ENCODE results near the gene OSBPL7.
A peak's percentile ranks its signal among the peaks of the same experiment; 100 is the strongest.

Gene OSBPL7

DNA sequence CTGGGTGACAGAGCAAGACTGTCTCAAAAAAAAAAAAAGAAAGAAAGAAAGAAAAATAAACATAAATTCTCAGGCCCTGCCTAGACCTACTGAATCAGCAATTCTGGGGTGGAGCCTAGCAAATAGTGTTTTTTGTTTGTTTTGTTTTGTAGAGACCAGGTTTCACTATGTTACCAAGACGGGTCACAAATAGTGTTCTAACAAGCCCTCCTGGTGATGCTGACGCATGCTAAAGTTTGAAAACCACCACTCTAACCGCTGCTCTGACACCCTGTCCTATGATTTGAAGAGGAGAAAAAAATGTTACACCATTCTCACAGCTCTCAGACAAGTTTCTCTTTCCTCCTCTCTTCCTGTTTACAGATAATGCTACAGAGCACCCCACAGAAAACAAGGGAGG is 8.3 kb upstream of the OSBPL7 start:
- Histone ChIP-seq H3K4me3 (ENCODE audit: insufficient read depth, low read depth, low read length, poor library complexity, severe bottlenecking) (peak overlapping the region; percentile 2), H3K4me1 (ENCODE audit: control insufficient read depth, insufficient read depth, low read length, poor library complexity, severe bottlenecking) (peaks cover 21% of the 10 kb centered on the region), H3K27me3 (replicated peaks; ENCODE audit: control insufficient read depth, insufficient read depth, low read length, poor library complexity, severe bottlenecking) (no peaks in the 10 kb centered on the region), H3K9me3 (ENCODE audit: control insufficient read depth, low read length) (no peaks in the 10 kb centered on the region), H3K36me3 (ENCODE audit: control insufficient read depth, insufficient read depth, low read length) (peaks cover 18% of the 10 kb centered on the region), H3K27ac (ENCODE audit: insufficient read depth, low read length, poor library complexity, severe bottlenecking) (peak overlapping the region; percentile 91)
- DNase-seq: peak; percentile 62 to 69 (median 67)

DNA sequence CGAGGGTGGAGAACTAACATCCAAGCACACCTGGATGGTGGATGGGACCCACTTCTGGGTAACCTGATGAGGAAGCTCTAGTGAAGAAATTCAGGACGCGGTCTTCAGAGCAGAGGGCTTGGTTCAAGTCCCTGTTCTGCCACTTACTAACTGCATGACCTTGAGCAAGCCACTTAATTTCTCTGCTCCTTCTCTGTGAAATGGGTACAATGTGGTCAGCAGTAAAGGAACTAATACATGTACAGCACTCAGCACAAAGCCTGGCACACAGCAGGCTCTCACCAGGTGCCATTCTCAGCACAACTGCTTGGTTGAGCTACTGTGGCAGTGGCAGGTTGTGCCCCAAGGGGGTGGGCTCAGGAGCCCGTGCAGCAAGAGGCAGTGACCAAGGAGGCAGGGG is 1.9 kb upstream of the OSBPL7 start:
- no peaks in the 10 kb centered on the region for H3K27me3 ChIP-seq (replicated peaks; ENCODE audit: control insufficient read depth, insufficient read depth, low read length, poor library complexity, severe bottlenecking)
- H3K9me3 ChIP-seq (ENCODE audit: control insufficient read depth, low read length): no peaks in the 10 kb centered on the region
- no peak for DNase-seq
- H3K4me3 ChIP-seq (ENCODE audit: insufficient read depth, low read depth, low read length, poor library complexity, severe bottlenecking): no peak overlapping the region
- peaks cover 18% of the 10 kb centered on the region for H3K4me1 ChIP-seq (ENCODE audit: control insufficient read depth, insufficient read depth, low read length, poor library complexity, severe bottlenecking)
- no peak overlapping the region for H3K27ac ChIP-seq (ENCODE audit: insufficient read depth, low read length, poor library complexity, severe bottlenecking)
- H3K36me3 ChIP-seq (ENCODE audit: control insufficient read depth, insufficient read depth, low read length): peaks cover 39% of the 10 kb centered on the region

DNA sequence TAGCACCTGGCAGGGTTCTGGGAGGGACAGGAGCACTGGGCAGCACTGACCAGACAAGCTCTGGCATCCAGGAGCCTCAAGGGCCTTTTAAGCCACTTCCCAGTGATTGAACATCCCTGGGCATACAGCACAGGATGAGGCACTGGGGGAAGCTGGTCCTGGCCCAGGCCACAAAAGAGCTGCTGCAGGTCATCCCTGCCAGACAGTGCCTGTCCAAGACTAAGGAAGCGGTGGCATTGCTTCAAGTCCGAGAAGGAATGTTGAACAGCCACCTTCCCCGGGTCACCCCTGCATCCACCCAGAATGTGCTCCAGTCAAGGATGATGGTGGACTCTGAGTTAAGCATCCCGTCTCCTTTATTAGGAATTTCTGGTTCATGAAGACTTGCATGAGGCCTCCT is 1.2 kb upstream of the OSBPL7 start:
- no peaks in the 10 kb centered on the region for H3K9me3 ChIP-seq (ENCODE audit: control insufficient read depth, low read length)
- no peak for DNase-seq
- H3K36me3 ChIP-seq (ENCODE audit: control insufficient read depth, insufficient read depth, low read length): peaks cover 47% of the 10 kb centered on the region
- H3K4me1 ChIP-seq (ENCODE audit: control insufficient read depth, insufficient read depth, low read length, poor library complexity, severe bottlenecking): peaks cover 18% of the 10 kb centered on the region
- H3K27me3 ChIP-seq (replicated peaks; ENCODE audit: control insufficient read depth, insufficient read depth, low read length, poor library complexity, severe bottlenecking): no peaks in the 10 kb centered on the region
- no peak overlapping the region for H3K27ac ChIP-seq (ENCODE audit: insufficient read depth, low read length, poor library complexity, severe bottlenecking)
- no peak overlapping the region for H3K4me3 ChIP-seq (ENCODE audit: insufficient read depth, low read depth, low read length, poor library complexity, severe bottlenecking)

DNA sequence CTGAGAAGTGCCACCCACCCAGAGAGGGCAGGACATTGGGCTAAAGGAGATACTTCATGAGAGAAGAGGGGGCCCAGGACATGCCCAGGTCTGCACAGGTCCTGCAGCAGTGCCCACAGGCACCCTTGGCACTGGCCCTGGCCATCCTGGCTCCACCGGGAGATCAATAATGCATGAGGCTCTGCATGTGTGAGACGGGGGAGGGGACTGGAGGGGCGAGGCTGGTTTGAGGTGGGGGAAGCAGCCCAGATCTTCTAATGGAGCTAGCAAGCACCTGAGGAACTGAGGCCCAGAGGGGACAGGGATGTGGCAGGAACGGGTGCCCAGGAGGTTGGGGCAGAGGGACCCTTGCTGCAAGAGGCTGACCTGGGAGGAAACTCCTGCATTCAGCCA is 567 bp downstream of the OSBPL7 start:
- Histone ChIP-seq H3K27me3 (replicated peaks; ENCODE audit: control insufficient read depth, insufficient read depth, low read length, poor library complexity, severe bottlenecking) (no peaks in the 10 kb centered on the region), H3K4me1 (ENCODE audit: control insufficient read depth, insufficient read depth, low read length, poor library complexity, severe bottlenecking) (peaks cover 18% of the 10 kb centered on the region), H3K4me3 (ENCODE audit: insufficient read depth, low read depth, low read length, poor library complexity, severe bottlenecking) (peak overlapping the region; percentile 72), H3K9me3 (ENCODE audit: control insufficient read depth, low read length) (no peaks in the 10 kb centered on the region), H3K36me3 (ENCODE audit: control insufficient read depth, insufficient read depth, low read length) (peaks cover 51% of the 10 kb centered on the region), H3K27ac (ENCODE audit: insufficient read depth, low read length, poor library complexity, severe bottlenecking) (peak overlapping the region; percentile 44)
- no peak for DNase-seq

DNA sequence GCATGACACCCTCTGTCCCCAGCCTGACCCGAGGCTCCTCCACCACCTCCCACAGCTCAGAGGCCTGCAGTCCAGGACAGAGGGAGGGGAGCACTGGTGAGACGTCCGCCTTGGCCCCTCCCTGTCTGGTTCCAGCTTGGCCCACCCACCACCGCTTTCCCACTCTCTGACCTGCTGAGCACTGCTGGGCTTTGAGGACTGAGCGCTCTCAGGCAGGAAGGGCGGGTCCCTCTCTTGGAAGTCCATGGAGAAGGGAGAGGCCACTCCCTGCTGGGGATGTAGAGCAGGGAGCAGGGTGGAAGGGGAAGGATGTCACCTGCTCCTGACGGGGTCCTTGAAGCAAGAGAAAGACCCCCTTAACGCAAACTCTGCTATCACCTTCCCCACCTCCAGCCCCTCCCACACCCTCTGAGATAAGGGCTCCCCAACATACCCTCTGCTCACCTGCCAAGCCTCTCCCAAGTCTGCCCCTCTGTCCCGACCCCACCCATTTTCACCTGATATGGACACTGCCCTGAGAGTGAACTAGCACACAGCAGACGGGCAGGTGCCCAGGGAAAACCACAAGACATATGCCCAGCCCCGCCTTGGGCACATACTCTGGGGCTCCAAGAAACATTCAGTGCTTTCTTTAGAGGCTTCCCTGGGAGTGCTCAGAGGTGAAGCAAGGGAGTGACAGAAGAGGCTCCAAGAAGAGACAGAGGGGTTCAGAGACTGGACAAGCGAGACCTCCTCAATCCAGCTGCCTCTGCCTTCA is 1.4 kb downstream of the OSBPL7 start:
- Histone ChIP-seq H3K4me1 (ENCODE audit: control insufficient read depth, insufficient read depth, low read length, poor library complexity, severe bottlenecking) (peaks cover 18% of the 10 kb centered on the region), H3K27me3 (replicated peaks; ENCODE audit: control insufficient read depth, insufficient read depth, low read length, poor library complexity, severe bottlenecking) (no peaks in the 10 kb centered on the region), H3K9me3 (ENCODE audit: control insufficient read depth, low read length) (no peaks in the 10 kb centered on the region), H3K27ac (ENCODE audit: insufficient read depth, low read length, poor library complexity, severe bottlenecking) (peak overlapping the region; percentile 44), H3K36me3 (ENCODE audit: control insufficient read depth, insufficient read depth, low read length) (peaks cover 54% of the 10 kb centered on the region), H3K4me3 (ENCODE audit: insufficient read depth, low read depth, low read length, poor library complexity, severe bottlenecking) (no peak overlapping the region)
- no peak for DNase-seq

DNA sequence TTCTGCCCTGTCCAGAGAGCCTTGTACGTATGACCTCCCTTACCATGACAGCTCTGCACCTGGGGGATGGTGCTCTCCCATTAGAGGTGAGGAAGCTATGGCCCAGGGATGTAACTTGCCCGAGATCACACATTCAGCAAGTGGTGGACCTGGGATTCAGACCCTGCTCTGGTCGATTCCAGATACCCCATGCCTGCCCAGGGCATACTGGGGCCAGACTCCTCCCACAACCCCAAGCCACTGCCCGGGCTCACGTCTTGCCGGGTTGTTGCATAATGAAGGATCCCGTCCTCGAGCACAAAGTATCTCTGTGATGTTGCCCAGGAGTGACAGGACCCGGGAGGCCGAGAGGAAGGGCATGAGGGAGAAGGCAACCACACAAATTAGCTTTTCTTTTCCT is 2.1 kb downstream of the OSBPL7 start:
- no peak overlapping the region for H3K27ac ChIP-seq (ENCODE audit: insufficient read depth, low read length, poor library complexity, severe bottlenecking)
- no peaks in the 10 kb centered on the region for H3K9me3 ChIP-seq (ENCODE audit: control insufficient read depth, low read length)
- no peak for DNase-seq
- H3K36me3 ChIP-seq (ENCODE audit: control insufficient read depth, insufficient read depth, low read length): peaks cover 57% of the 10 kb centered on the region
- no peaks in the 10 kb centered on the region for H3K27me3 ChIP-seq (replicated peaks; ENCODE audit: control insufficient read depth, insufficient read depth, low read length, poor library complexity, severe bottlenecking)
- H3K4me3 ChIP-seq (ENCODE audit: insufficient read depth, low read depth, low read length, poor library complexity, severe bottlenecking): no peak overlapping the region
- H3K4me1 ChIP-seq (ENCODE audit: control insufficient read depth, insufficient read depth, low read length, poor library complexity, severe bottlenecking): peaks cover 18% of the 10 kb centered on the region

DNA sequence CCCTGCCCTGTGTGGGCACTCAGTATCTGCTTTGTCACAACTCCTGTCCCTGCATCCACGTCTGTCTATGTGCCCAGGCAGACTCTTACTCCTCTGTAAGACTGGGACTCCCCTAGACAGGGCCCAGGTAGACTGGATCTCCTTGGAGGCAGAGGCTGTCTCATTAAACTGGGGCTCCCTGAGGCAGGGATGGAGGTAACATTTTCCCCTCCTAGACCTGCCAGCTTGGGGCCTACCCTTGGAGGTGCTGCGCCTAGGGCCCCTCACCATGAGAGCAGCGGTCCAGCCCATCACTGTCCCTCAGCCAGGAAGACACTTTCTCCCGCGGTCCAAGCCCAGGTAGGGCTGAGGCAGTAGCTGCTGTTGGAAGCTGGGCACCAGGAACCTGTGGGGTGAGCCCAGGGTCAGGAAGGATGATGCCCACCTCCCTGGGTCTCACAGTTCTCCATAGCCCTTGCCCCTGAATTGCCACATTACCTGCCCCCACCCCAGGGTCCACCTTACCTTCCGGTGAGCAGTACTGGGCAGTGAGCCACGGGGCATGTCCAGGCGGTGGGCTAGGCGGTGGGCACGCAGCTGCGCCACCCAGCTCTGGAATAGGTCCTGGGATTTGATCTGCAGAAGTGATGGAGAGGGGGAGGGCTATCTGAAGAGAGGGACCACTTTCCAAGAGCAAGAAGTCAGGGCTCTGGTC is 3.4 kb downstream of the OSBPL7 start:
- Histone ChIP-seq H3K36me3 (ENCODE audit: control insufficient read depth, insufficient read depth, low read length) (peaks cover 58% of the 10 kb centered on the region), H3K9me3 (ENCODE audit: control insufficient read depth, low read length) (no peaks in the 10 kb centered on the region), H3K4me3 (ENCODE audit: insufficient read depth, low read depth, low read length, poor library complexity, severe bottlenecking) (no peak overlapping the region), H3K4me1 (ENCODE audit: control insufficient read depth, insufficient read depth, low read length, poor library complexity, severe bottlenecking) (peaks cover 18% of the 10 kb centered on the region), H3K27me3 (replicated peaks; ENCODE audit: control insufficient read depth, insufficient read depth, low read length, poor library complexity, severe bottlenecking) (no peaks in the 10 kb centered on the region), H3K27ac (ENCODE audit: insufficient read depth, low read length, poor library complexity, severe bottlenecking) (no peak overlapping the region)
- DNase-seq: no peak

DNA sequence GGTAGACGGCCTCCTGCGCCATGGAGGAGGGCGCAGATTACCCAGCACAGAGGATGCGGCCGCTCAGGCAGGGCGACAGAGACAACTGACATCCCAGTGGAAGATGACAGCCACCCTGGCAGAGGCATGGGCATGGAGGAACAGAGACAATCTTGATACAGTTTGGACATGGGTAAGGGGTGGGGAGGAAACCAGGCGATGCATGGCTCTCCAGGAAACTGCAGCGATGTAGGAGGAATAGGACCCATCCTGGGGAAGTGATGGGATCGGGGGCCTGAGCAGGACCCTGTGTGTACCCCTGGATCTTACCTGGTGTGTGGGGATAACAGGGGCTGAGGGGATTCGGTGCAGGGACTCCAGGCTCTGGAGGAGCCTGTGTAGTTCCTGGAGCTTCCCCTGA is 4.6 kb downstream of the OSBPL7 start:
- H3K36me3 ChIP-seq (ENCODE audit: control insufficient read depth, insufficient read depth, low read length): peaks cover 70% of the 10 kb centered on the region
- no peak overlapping the region for H3K27ac ChIP-seq (ENCODE audit: insufficient read depth, low read length, poor library complexity, severe bottlenecking)
- H3K9me3 ChIP-seq (ENCODE audit: control insufficient read depth, low read length): no peaks in the 10 kb centered on the region

DNA sequence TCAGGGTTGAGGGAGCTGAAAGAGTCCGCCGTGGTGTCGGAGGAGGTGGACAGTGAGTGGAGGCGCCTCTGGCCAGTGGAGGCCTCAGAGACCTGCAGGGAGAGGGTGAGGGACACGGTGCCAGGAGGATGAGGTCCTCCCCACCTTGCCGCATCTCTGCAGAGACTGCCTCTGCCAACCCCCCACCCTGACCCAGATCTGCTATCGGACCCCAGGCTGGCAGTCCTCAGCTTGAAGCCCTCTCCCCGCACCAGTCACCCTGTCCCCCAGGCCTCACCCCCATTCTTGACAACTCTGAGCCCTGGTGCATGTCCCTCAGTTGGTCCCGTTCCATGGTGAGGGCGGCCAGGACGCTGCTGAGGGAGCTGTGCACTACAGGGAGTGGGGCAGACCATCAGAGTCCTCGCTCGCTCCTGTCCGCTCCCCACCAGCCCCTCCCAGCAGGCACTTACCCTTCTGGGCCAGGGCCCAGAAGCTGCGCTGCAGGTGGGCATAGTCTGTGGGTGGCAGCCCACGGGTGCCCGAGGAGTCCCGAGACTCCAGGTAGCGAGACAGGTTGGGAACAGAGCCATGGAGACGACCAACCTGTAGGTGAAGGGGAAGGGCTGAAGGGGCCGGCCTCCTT is 5.4 kb downstream of the OSBPL7 start:
- Histone ChIP-seq H3K27me3 (replicated peaks; ENCODE audit: control insufficient read depth, insufficient read depth, low read length, poor library complexity, severe bottlenecking) (no peaks in the 10 kb centered on the region), H3K9me3 (ENCODE audit: control insufficient read depth, low read length) (no peaks in the 10 kb centered on the region), H3K4me1 (ENCODE audit: control insufficient read depth, insufficient read depth, low read length, poor library complexity, severe bottlenecking) (peaks cover 8% of the 10 kb centered on the region), H3K36me3 (ENCODE audit: control insufficient read depth, insufficient read depth, low read length) (peaks cover 75% of the 10 kb centered on the region), H3K4me3 (ENCODE audit: insufficient read depth, low read depth, low read length, poor library complexity, severe bottlenecking) (no peak overlapping the region), H3K27ac (ENCODE audit: insufficient read depth, low read length, poor library complexity, severe bottlenecking) (no peak overlapping the region)
- no peak for DNase-seq

More for the DNA sequence above, 4.6 kb downstream of the OSBPL7 start:
- Histone ChIP-seq H3K4me3 (ENCODE audit: insufficient read depth, low read depth, low read length, poor library complexity, severe bottlenecking) (no peak overlapping the region), H3K27me3 (replicated peaks; ENCODE audit: control insufficient read depth, insufficient read depth, low read length, poor library complexity, severe bottlenecking) (no peaks in the 10 kb centered on the region), H3K4me1 (ENCODE audit: control insufficient read depth, insufficient read depth, low read length, poor library complexity, severe bottlenecking) (peaks cover 14% of the 10 kb centered on the region)
- DNase-seq: no peak

All from effector memory CD4-positive, alpha-beta T cell (primary cell).